WTC11 (cell line): ENCODE results near the gene LDLRAD4.

Source experiments
- AFF4 ChIP-seq: sonication (generic); formaldehyde crosslinking; IDR thresholded peaks from 2 replicates; pipeline ENCODE4 v1.8.1; 2023; ENCODE audit warnings: mild to moderate bottlenecking, missing genetic modification reagents, borderline replicate concordance
- CTCF ChIP-seq: fragments of 200-600 bp; IDR thresholded peaks from 2 replicates; pipeline ENCODE4 v1.8.0; 2022; ENCODE audit warnings: antibody characterized with exemption
- JUN ChIP-seq: sonication (generic); formaldehyde crosslinking; IDR thresholded peaks from 2 replicates; pipeline ENCODE4 v1.8.0; 2023; ENCODE audit warnings: mild to moderate bottlenecking, missing genetic modification reagents
- NFE2L1 ChIP-seq: sonication (generic); formaldehyde crosslinking; IDR thresholded peaks from 2 replicates; pipeline ENCODE4 v1.8.1; 2023; ENCODE audit warnings: missing genetic modification reagents
- NFYB ChIP-seq: sonication (generic); formaldehyde crosslinking; conservative IDR thresholded peaks from 2 replicates; pipeline ENCODE4 v1.8.0; 2022; ENCODE audit warnings: low read depth, missing genetic modification reagents
- NR3C1 ChIP-seq: sonication (generic); formaldehyde crosslinking; conservative IDR thresholded peaks from 2 replicates; pipeline ENCODE4 v1.8.1; 2023; ENCODE audit warnings: low read depth, mild to moderate bottlenecking, missing genetic modification reagents
- SP1 ChIP-seq: sonication (generic); formaldehyde crosslinking; conservative IDR thresholded peaks from 2 replicates; pipeline ENCODE4 v1.8.1; 2022; ENCODE audit warnings: missing genetic modification reagents
- USF2 ChIP-seq: sonication (generic); formaldehyde crosslinking; IDR thresholded peaks from 2 replicates; pipeline ENCODE4 v1.8.1; 2023; ENCODE audit warnings: mild to moderate bottlenecking, missing genetic modification reagents, moderate library complexity
- ZBTB43 ChIP-seq: sonication (generic); formaldehyde crosslinking; IDR thresholded peaks from 2 replicates; pipeline ENCODE4 v1.8.1; 2023; ENCODE audit warnings: mild to moderate bottlenecking, missing genetic modification reagents

- TF ChIP-seq CTCF (no peak), USF2 (CRISPR knock-in tag) (no peak), NFE2L1 (CRISPR knock-in tag) (no peak), SP1 (CRISPR knock-in tag) (no peak), ZBTB43 (no peak), NFYB (CRISPR knock-in tag) (no peak), JUN (CRISPR knock-in tag) (no peak), AFF4 (CRISPR knock-in tag) (no peak), NR3C1 (CRISPR knock-in tag) (no peak)
Measured at GRCh38 chr18:13256444-13257305, 38.1 kb downstream of the LDLRAD4 start.
